Measurements from ENCODE around the gene ITPA. TPM values are rescaled to one million over a fixed set of nuclear protein-coding genes. Genes with fewer than 3 reads are reported as not detected.

The ITPA gene
- total and polyA plus RNA-seq, 2 of the 13 experiments (the other 11 are each of a cell fraction or from before 2014, with no cell fraction given): 60.1 to 103 TPM

DNA sequence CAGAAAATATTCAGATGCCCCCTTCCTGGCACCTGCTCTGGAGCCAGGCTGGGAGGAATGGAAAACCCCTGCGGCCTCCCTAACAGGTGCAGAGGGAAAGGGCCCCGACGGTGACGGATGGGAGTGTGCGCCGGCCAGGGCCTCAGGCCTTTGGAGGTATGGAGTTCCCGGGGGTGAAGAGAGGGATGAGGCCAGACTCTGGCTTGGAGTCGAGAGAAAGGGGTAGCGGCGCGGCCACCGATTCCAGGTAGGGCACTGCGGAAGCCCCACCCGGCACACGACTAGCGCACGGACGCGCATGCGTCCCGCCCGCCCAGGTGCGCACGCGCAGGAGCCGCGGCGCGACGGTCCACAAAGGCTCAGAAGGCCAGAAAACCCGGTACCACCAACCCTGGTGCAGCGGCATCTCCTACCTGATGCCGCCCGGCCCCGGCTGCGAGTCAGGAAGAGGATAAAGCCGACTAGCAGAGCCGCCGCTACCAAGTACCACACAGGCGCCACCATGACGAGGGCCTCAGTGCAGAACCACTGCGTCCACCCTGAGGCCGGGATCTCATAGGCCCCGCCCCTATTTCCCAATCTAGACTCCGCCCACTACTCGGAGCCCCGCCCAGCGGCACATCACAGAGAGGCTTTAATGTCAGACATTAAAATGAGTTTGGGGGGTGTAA, 5.0 kb upstream of the ITPA start, which contains the start of gene DDRGK1 (continued):
- no peak for TF ChIP-seq IKZF1 (IDR thresholded peaks at IDR 0.05)
- TF ChIP-seq TAF1 (CRISPR knock-in tag; IDR thresholded peaks at IDR 0.05): peak; percentile 93
- no peak for TF ChIP-seq THYN1 (CRISPR knock-in tag; IDR thresholded peaks at IDR 0.05; ENCODE audit: borderline replicate concordance, low read depth)
- TF ChIP-seq ZBTB1 (CRISPR knock-in tag; IDR thresholded peaks at IDR 0.05; ENCODE audit: borderline replicate concordance): no peak; the same call in 1 of the 2 replicates
- TF ChIP-seq RARA (CRISPR knock-in tag; IDR thresholded peaks at IDR 0.05): no peak
- no peak for TF ChIP-seq ZNF292 (CRISPR knock-in tag; IDR thresholded peaks at IDR 0.05; ENCODE audit: borderline replicate concordance, low read depth)
- TF ChIP-seq, protein P1, sequence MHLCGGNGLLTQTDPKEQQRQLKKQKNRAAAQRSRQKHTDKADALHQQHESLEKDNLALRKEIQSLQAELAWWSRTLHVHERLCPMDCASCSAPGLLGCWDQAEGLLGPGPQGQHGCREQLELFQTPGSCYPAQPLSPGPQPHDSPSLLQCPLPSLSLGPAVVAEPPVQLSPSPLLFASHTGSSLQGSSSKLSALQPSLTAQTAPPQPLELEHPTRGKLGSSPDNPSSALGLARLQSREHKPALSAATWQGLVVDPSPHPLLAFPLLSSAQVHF (CRISPR knock-in tag; IDR thresholded peaks at IDR 0.05): 0 out of 2 replicates have a peak, but pooled peaks have one; percentile 13
- TF ChIP-seq, protein P2, sequence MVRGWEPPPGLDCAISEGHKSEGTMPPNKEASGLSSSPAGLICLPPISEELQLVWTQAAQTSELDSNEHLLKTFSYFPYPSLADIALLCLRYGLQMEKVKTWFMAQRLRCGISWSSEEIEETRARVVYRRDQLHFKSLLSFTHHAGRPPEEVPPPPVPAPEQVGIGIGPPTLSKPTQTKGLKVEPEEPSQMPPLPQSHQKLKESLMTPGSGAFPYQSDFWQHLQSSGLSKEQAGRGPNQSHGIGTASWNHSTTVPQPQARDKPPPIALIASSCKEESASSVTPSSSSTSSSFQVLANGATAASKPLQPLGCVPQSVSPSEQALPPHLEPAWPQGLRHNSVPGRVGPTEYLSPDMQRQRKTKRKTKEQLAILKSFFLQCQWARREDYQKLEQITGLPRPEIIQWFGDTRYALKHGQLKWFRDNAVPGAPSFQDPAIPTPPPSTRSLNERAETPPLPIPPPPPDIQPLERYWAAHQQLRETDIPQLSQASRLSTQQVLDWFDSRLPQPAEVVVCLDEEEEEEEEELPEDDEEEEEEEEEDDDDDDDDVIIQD (CRISPR knock-in tag; IDR thresholded peaks at IDR 0.05; ENCODE audit: low read depth): no peak
- peak; percentile 87 for TF ChIP-seq ZFP37 (CRISPR knock-in tag; IDR thresholded peaks at IDR 0.05; ENCODE audit: borderline replicate concordance)
- TF ChIP-seq, protein P3, sequence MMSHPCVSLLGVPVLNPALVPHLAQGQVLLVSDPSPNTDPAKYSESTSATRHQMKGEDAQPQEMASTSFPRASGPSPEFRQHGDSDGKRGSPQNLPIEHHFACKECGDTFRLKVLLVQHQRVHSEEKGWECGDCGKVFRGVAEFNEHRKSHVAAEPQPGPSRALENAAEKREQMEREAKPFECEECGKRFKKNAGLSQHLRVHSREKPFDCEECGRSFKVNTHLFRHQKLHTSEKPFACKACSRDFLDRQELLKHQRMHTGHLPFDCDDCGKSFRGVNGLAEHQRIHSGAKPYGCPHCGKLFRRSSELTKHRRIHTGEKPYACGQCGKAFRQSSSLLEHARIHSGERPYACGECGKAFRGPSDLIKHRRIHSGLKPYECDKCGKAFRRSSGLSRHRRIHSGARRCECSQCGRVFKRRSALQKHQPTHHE (CRISPR knock-in tag; IDR thresholded peaks at IDR 0.05; ENCODE audit: borderline replicate concordance): peak; percentile 93; the same call in 1 of the 2 replicates
- TF ChIP-seq ZNF329 (CRISPR knock-in tag; IDR thresholded peaks at IDR 0.05; ENCODE audit: low read depth): no peak
- TF ChIP-seq SOX6 (IDR thresholded peaks at IDR 0.05): no peak
- TF ChIP-seq SOX6 (CRISPR knock-in tag; IDR thresholded peaks at IDR 0.05): peak; percentile 73
- TF ChIP-seq SALL1 (CRISPR knock-in tag; IDR thresholded peaks at IDR 0.05): peak; percentile 93
- TF ChIP-seq ZNF775 (CRISPR knock-in tag; IDR thresholded peaks at IDR 0.05; ENCODE audit: borderline replicate concordance): no peak
- TF ChIP-seq AGO2 (optimal IDR thresholded peaks at IDR 0.05; ENCODE audit: low read depth, low read length): peak; percentile 97
- no peak; the same call in none of the 2 replicates for TF ChIP-seq MED13 (CRISPR knock-in tag; IDR thresholded peaks at IDR 0.05)
- TF ChIP-seq, protein P4, sequence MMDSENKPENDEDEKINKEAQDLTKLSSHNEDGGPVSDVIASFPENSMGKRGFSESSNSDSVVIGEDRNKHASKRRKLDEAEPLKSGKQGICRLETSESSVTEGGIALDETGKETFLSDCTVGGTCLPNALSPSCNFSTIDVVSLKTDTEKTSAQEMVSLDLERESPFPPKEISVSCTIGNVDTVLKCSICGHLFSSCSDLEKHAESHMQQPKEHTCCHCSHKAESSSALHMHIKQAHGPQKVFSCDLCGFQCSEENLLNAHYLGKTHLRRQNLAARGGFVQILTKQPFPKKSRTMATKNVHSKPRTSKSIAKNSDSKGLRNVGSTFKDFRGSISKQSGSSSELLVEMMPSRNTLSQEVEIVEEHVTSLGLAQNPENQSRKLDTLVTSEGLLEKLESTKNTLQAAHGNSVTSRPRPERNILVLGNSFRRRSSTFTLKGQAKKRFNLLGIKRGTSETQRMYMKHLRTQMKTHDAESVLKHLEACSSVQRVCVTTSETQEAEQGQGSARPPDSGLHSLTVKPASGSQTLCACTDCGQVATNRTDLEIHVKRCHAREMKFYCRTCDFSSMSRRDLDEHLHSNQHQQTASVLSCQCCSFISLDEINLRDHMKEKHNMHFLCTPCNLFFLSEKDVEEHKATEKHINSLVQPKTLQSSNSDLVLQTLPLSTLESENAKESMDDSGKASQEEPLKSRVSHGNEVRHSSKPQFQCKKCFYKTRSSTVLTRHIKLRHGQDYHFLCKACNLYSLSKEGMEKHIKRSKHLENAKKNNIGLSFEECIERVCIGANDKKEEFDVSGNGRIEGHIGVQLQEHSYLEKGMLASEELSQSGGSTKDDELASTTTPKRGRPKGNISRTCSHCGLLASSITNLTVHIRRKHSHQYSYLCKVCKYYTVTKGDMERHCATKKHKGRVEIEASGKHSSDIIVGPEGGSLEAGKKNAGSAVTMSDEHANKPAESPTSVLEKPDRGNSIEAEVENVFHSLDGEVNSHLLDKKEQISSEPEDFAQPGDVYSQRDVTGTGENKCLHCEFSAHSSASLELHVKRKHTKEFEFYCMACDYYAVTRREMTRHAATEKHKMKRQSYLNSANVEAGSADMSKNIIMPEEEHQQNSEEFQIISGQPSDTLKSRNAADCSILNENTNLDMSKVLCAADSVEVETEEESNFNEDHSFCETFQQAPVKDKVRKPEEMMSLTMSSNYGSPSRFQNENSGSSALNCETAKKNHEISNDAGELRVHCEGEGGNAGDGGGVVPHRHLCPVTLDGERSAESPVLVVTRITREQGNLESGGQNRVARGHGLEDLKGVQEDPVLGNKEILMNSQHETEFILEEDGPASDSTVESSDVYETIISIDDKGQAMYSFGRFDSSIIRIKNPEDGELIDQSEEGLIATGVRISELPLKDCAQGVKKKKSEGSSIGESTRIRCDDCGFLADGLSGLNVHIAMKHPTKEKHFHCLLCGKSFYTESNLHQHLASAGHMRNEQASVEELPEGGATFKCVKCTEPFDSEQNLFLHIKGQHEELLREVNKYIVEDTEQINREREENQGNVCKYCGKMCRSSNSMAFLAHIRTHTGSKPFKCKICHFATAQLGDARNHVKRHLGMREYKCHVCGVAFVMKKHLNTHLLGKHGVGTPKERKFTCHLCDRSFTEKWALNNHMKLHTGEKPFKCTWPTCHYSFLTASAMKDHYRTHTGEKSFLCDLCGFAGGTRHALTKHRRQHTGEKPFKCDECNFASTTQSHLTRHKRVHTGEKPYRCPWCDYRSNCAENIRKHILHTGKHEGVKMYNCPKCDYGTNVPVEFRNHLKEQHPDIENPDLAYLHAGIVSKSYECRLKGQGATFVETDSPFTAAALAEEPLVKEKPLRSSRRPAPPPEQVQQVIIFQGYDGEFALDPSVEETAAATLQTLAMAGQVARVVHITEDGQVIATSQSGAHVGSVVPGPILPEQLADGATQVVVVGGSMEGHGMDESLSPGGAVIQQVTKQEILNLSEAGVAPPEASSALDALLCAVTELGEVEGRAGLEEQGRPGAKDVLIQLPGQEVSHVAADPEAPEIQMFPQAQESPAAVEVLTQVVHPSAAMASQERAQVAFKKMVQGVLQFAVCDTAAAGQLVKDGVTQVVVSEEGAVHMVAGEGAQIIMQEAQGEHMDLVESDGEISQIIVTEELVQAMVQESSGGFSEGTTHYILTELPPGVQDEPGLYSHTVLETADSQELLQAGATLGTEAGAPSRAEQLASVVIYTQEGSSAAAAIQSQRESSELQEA (CRISPR knock-in tag; IDR thresholded peaks at IDR 0.05; ENCODE audit: not compliant biosample characterization): peak; percentile 96

Measured in HepG2 (cell line).